Caki2 (cell line): ENCODE data around the gene RPTN. TPM values are rescaled to one million over a fixed set of nuclear protein-coding genes. Genes with fewer than 3 reads are reported as not detected.

Experiments used
- DNase-seq: peaks from one replicate; pipeline ENCODE4 v3.0.0-alpha.2; 2015; ENCODE audit warnings: low read depth
- in situ Hi-C: cut with HindIII; loops from 2 replicates; pipeline ENCODE4 v1.10.0; 2016; ENCODE audit warnings: low sequenced_read_pairs, low pct_unique_long_range_greater_than_20kb, mixed read lengths
- total RNA-seq: library from RNA; depleted of rRNA; stranded (reverse); fragments of >200 nt; shearing (Covaris generic); gene quantifications from 2 replicates; pipeline ENCODE4 v1.2.3, GENCODE V29; 2014; ENCODE audit warnings: low replicate concordance

Gene RPTN
- total RNA-seq, 1 experiment from 2014 or later, result not detected

DNA sequence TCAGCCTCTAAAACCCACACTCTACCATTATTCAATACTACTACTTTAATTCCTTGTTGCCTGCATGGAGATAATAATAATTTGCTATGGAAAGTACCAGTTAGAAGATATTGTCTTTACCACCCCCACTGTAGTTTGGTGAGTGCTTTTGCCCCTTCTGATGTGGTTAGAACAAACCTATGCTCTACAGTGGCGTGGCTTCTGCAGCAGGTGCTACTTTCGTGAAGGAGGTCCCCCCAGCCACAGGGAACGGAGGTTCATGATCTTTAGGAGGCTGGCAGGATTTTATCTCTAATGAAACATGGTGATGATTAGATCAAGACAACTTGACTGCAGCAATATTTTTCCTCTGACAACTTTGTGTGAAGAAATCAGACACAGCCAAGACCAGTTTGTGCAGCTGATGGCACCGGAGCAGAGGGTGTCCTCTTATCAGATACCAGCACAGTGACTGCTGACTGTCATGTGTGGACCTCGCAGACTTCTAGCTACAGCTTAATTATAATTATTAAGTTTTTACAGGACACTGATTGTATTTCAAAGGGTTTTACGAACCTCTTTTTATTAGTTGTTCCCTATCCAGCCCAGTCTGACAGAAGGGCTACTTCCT, 33.1 kb downstream of the RPTN start:
- in situ Hi-C loops, result no loop called here
- DNase-seq, result no peak

DNA sequence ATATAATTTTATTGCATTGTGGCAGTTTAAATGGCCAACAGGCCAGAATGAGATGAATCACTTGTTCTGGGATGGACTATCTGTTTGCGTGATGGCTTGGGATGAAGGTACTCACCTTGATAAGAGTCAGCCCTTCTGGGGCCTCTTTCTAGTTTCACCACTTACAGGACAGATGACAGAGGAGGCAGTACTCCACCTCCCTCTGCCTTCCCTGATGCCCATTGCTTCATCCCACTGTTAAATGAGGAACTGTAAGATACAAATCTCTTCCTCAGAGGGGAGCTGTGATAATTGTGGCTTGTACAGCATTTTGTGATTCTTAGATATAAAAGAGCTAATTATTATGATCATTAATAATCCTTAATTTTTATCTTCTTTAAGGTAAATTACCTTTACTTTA, 40.1 kb downstream of the RPTN start:
- in situ Hi-C loops, result no loop called here
- no peak for DNase-seq

DNA sequence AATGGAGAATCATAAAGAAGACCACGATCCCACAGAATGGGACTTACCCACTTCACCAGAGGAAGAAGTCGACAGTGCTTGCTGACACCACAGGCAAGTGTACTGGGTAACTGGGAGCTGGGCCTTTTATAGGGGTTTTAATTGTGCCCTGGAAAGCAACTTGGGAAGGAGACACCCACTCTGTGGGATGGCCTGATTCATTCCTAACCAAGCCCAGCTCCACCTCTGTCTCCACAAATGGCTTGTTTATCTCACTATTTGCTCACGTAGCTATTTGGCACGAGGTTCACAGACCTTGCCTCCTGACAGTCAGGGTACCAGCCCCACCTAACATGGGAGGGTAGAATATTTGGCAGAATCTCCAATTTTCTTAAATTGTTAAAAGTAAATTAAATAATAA, 43.7 kb downstream of the RPTN start, which contains the start of gene TCHH:
TCHH (minus strand) TSS at position 101 of the 400 bp plus-strand sequence. CDS start 1,364 bp downstream, outside the sequence.
- in situ Hi-C loops, result no loop called here
- DNase-seq, result no peak

DNA sequence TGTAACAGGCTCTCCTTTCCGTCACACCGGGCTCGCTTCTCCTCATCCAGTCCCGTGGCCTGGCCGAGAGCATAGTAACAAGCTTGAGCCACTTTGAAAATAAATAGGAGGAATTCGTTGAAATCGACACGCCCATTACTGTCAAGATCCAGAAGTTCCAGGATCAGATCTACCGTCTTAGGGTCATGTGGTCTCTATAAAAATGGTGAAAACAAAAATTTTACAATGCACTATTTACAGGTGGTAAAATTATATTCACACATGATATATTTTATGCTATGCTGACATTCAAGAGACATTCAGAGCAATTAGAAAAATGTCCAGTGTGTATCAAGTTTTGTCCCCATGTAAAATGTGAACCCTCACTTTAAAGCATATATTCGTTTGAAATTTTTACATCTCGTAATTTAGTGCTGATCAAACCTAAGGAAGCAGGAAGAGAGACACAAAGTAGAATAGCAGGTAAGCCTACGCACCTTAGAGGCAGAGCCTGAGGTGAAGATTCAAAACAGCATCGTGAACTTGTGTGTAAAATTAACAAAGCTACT, 46.1 kb downstream of the RPTN start:
- in situ Hi-C loops, result no loop called here

DNA sequence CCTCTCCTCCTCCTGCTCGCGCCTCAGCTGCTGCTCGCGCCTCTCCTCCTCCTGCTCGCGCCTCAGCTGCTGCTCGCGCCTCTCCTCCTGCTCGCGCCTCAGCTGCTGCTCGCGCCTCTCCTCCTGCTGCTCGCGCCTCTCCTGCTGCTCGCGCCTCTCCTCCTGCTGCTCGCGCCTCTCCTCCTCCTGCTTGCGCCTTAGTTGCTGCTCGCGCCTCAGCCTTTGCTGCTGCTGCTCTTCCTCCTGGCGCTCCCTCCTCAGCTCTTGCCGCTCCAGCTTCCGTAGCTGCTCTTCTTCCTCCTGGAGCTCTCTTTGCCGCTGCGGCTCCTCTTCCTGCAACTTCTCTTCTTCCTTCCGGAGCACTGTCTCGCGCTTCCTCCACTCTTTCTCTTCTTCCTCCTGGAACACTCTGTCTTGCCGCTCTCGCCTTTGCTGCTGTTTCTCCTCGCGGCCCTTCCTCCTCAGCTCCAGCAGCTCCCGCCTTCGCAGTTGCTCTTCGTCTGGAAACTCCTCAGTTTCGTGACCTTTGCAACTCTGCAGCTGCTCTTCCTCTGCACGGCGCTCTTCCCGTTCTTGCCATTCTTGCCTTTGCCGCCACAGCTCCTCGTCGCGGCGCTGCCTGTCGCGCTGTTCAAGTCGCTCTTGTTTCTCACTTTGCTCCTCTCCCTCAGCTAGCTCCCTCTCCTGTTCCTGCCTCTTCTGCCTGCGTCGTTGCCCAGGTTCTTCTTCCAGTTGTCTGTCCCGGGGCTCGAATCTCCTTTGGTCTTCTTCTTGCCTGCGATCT, 46.7 kb downstream of the RPTN start:
- DNase-seq, result peak; percentile 60

More for the DNA sequence above, 46.1 kb downstream of the RPTN start:
- DNase-seq, result no peak

DNA sequence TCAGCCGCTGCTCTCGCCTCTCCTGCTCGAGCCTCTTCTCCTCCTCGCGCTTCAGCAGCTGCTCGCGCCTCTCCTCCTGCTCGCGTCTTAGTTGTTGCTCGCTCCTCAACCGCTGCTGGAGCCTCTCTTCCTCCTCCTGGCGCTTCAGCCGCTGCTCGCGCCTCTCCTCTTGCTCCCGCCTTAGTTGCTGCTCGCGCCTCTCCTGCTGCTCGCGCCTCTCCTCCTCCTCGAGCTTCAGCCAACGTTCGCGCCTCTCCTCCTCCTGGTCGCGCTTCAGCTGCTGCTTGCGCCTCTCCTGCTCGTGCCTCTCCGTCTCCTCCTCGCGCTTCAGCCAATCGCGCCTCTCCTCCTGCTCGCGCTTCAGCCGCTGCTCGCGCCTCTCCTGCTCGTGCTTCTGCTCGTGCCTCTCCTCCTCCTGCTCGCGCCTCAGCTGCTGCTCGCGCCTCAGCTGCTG, 47.5 kb downstream of the RPTN start:
- in situ Hi-C loops, result no loop called here
- DNase-seq, result peak; percentile 87

More for the DNA sequence above, 46.7 kb downstream of the RPTN start:
- in situ Hi-C loops, result no loop called here

DNA sequence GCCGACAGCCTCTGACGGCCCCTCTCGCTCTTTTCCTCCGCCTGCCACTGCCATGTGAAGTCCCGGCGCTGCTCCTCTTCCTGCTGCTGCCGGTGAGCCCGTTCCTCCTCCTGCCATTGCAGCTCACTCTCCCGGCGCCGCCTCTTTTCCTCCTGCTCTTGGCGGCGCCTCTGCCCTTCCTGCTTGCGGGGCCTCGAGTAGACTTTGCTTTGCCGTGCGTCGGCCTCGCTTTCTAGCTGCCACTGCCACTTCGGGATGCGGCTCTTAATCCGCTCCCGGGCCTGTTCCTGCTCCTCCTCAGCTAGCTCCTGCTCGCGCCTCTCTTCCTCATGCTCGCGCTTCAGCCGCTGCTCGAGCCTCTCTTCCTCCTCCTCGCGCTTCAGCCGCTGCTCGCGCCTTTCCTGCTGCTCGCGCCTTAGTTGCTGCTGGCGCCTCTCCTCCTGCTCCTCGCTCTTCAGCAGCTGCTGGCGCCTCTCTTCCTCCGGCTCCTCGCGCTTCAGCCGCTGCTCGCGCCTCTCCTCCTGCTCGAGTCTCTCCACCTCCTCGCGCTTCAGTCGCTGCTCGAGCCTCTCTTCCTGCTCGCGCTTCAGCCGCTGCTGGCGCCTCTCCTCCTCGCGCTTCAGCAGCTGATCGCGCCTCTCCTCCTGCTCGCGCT, 48.0 kb downstream of the RPTN start:
- in situ Hi-C loops, result no loop called here
- DNase-seq, result peak; percentile 84

DNA sequence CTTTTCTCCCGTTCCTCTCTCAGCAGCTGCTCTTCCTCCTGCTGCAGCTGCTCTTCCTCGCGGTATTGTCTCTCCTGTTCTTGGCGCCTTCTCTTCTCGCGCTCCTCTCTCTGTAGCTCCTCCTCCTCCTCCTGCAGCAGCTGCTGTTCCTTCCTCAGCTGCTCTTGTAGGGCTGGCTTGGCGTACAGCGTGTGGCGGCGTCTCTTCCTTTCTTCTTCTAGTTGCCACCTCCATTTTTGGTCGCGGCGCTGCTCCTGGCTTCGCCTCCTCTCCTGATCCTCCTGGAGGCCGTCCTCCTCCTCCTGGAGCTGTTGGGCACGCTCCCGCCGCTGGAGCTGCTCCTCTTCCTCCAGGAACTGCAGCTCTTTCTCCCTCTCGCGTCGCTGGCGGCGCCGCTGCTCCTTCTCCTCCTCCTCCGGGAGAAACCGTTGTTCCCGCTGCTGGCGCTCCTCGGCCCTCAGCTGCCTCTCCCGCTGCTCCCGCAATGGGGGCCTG, 48.6 kb downstream of the RPTN start:
- peak; percentile 83 for DNase-seq
- in situ Hi-C loops, result no loop called here

DNA sequence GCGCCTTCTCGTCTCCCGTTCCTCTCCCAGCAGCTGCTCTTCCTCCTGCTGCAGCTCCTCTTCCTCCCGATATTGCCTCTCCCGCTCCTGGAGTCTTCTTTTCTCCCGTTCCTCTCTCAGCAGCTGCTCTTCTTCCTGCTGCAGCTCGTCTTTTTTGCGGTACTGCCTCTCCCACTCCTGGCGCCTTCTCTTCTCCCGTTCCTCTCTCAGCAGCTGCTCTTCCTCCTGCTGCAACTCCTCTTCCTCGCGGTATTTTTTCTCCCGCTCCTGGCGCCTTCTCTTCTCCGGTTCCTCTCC, 49.1 kb downstream of the RPTN start:
- in situ Hi-C loops, result no loop called here
- no peak for DNase-seq

DNA sequence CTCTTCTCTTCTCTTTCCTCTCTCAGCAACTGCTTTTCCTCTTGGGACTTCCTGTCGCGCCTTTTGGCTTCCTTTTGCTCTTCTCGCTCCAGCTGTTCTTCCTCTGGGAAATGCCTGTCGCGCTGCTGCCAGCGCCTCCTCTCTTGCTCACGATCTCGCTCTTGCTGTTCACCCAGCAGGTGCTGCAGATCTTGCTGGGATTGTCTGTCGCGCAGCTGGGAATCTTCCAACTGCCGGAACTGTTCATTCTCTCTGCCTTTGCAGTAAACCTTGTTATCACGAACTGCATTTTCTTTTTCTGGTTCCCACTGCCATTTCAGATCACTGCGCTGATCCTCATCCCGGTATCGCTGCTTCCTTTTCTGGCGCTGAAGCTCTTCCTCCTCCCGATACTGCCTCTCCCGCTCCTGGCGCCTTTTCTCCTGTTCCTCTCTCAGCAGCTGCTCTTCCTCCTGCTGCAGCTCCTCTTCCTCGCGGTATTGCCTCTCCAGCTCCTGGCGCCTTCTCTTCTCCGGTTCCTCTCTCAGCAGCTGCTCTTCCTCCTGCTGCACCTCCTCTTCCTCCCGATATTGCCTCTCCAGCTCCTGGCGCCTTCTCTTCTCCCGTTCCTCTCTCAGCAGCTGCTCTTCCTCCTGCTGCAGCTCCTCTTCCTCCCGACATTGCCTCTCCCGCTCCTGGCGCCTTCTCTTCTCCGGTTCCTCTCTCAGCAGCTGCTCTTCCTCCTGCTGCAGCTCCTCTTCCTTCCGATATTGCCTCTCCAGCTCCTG, 49.6 kb downstream of the RPTN start:
- no peak for DNase-seq

DNA sequence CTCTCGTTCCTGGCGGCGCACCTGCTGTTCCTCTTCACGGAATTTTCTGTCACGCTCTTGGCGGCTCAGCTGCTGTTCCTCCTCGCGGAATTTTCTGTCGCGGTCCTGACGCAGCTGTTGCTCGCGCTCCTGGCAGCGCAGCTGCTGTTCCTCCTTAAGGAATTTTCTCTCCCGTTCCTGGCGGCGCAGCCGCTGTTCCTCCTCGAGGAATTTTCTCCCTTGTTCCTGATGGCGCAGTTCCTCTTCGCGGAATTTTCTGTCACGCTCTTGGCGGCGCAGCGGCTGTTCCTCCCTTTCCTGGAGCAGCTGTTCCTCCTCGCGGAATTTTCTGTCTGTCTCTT, 50.2 kb downstream of the RPTN start:
- in situ Hi-C loops, result no loop called here
- DNase-seq, result no peak

More for the DNA sequence above, 49.6 kb downstream of the RPTN start:
- in situ Hi-C loops, result no loop called here

DNA sequence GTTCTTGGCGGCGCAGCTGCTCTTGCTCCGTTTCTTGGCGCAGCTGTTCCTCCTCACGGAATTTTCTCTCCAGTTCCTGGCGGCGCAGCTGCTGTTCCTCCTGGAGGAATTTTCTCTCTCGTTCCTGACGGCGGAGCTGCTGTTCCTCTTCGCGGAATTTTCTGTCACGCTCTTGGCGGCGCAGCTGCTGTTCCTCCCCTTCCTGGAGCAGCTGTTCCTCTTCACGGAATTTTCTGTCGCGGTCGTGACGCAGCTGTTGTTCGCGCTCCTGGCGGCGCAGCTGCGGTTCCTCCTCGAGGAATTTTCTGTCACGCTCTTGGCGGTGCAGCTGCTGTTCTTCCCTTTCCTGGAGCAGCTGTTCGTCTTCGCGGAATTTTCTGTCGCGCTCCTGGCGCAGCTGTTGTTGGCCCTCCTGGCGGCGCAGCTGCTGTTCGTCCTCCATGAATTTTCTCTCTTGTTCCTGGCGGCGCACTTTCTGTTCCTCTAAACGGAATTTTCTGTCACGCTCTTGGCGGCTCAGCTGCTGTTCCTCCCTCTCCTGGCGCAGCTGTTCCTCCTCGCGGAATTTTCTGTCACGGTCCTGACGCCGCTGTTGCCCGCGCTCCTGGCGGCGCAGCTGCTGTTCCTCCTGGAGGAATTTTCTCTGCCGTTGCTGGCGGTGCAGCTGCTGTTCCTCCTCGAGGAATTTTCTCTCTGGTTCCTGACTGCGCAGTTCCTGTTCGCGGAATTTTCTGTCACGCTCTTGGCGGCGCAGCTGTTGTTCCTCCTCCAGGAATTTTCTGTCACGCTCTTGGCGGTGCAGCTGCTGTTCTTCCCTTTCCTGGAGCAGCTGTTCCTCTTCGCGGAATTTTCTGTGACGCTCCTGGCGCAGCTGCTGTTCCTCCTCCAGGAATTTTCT, 50.8 kb downstream of the RPTN start:
- DNase-seq, result no peak
- in situ Hi-C loops, result no loop called here

DNA sequence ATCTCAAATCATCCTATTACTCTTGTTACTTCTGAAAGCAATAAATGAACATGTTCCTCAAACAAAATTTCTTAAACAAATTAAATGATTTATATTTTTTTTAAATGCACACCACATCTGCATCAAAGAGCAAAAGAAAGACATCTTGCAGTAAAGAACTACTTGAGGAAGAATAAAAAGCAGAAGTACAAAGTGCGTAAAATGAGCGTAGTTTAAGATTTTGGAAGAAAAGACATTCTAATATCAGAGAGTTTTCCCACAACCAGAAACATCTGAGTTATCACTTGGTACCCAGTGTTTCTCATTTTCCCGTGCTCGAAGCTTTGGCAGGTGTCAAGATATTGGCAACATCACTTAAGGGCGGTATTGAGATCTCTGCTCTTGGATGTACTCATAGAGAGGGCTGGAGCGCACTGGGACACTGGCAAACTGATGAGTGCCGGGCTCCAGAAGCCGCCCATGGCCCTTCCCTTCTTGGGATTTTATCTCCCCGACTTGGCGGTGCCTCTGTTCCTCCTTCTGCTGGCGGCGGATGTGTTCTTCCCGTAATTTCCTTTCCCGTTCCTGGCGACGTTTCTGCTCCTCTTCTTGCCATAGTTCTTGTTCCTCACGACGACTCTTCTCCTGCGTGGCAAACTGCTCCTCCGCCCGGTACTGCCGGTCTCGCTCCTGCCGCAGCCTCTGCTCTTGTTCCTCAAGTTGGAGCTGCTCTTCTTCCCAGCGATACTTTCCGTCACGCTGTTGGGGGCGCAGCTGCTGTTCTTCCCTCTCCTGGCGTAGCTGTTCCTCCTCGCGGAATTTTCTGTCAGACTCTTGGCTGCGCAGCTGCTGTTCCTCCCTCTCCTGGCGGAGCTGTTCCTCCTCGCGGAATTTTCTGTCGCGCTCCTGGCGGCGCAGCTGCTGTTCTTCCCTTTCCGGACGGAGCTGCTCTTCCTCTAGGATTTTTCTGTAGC, 51.7 kb downstream of the RPTN start:
- no peak for DNase-seq
- in situ Hi-C loops, result no loop called here

DNA sequence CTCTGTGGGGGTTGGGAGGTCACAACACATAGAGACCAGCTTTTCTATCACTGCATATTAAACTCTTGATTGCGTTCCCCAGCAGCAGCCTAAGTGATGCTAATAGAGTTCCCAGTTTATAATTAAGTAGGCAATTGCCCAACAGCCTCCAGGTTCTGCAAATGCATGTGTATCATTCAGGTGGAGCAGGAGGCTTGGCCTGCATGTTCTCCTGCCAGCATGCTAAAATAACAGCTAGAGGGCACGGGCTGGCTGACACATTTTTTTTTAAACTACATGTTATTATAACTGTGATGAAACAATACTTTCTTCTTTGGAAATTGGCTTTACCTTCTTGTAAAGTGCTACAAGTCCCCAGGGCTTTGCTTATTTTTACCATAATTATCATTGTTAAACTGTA, 54.2 kb downstream of the RPTN start:
- DNase-seq, result no peak
- in situ Hi-C loops, result no loop called here
